HG02840 (cell line): ENCODE results near the gene EIF1.
"Not testable (repeated sequence)": the region's sequence is repeated elsewhere in the genome, so short reads cannot be mapped to it uniquely, and the experiment has no call there.

Experiments
- ATAC-seq: cut with Tn5 transposase; IDR thresholded peaks from one replicate; pipeline ENCODE4 v1.9.1; 2021; ENCODE audit warnings: mild to moderate bottlenecking, moderate library complexity, moderate number of reproducible peaks; ENCODE audit not compliant: unreplicated experiment, low FRiP score

Gene EIF1

GRCh38 chr17:41688641-41689496 is at the start of gene EIF1:
Gene EIF1, plus strand, starts transcription at chr17:41688885. Its CDS starts 154 bp downstream, at chr17:41689039.
- peak; percentile 74 for ATAC-seq

GRCh38 chr17:41638941-41639340 is 49.7 kb upstream of the EIF1 start:
- ATAC-seq, result no peak

GRCh38 chr17:41639492-41640473 is 48.9 kb upstream of the EIF1 start:
- ATAC-seq, result no peak

GRCh38 chr17:41640596-41640995 is 48.1 kb upstream of the EIF1 start:
- ATAC-seq, result not testable (repeated sequence)

- no peak for ATAC-seq
These were observed 46.2 kb upstream of the EIF1 start for GRCh38 chr17:41642252-41643156.

GRCh38 chr17:41647038-41647813 is 41.5 kb upstream of the EIF1 start:
- no peak for ATAC-seq

GRCh38 chr17:41647940-41648410 is 40.7 kb upstream of the EIF1 start:
- no peak for ATAC-seq

GRCh38 chr17:41648411-41649195 is 40.1 kb upstream of the EIF1 start:
- ATAC-seq, result no peak

- ATAC-seq, result no peak
These were observed 38.7 kb upstream of the EIF1 start for GRCh38 chr17:41649923-41650519.

- no peak for ATAC-seq
These were observed 37.7 kb upstream of the EIF1 start for GRCh38 chr17:41650794-41651624.

GRCh38 chr17:41651625-41652460 is 36.8 kb upstream of the EIF1 start:
- no peak for ATAC-seq

GRCh38 chr17:41652461-41652970 is 36.2 kb upstream of the EIF1 start:
- no peak for ATAC-seq

- no peak for ATAC-seq
These were observed 35.3 kb upstream of the EIF1 start for GRCh38 chr17:41653421-41653820.

- no peak for ATAC-seq
These were observed 34.6 kb upstream of the EIF1 start for GRCh38 chr17:41653892-41654677.
